CD4-positive, alpha-beta T cell treated with Interleukin-4 for 1 hour (primary cell): ENCODE measurements around the gene RHEB.

Source experiments
- DNase-seq, 2 donors: peaks; one replicate each; pipeline ENCODE4 v3.0.0-alpha.2; 2020 to 2022

Gene RHEB

DNA sequence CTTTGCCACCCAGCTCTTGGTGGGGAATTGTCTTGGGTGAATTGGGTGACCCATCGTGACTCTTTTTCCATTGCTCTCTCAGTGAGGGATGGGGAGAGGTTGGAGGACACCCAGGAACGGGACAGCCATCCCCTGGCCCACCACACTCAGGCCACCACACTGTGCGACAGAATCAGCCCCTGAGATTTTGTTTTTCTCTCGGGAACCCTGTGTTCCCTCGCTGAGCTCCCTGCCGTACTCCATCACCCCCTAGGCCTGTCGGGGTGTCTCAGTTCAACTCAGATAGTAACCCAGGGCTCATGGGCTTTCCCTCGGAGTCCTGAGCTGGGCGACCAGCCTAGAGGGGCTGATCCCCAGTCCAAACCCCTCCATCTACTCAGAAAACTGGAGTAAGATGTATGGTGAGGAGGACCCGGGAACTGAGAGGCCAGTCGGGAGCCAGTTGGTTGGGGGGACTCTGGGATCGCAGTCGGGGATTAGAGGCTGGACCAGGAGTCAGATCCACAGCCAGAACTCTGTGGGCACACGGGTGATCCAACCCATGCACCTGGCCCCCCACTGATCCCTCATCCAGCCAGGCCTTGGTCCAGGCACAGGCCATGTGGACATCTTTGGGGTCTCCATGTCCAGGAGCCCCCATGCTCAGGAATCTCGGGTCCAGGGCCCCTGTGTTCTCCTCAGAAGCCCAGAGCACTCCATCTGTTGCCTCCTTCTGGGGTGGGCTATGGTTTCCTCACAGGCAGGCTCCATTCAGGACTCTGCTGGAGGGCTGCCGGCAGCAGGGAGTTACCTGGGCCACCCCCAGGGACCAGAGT is 89.1 kb downstream of the RHEB start:
- DNase-seq: no peak

- DNase-seq: peak; percentile 75 to 80
Observed at GRCh38 chr7:151429560-151430331, 89.9 kb downstream of the RHEB start.

GRCh38 chr7:151429237-151429559 is 90.5 kb downstream of the RHEB start:
- DNase-seq: no peak

GRCh38 chr7:151428378-151429236 is 91.1 kb downstream of the RHEB start:
- no peak for DNase-seq

DNA sequence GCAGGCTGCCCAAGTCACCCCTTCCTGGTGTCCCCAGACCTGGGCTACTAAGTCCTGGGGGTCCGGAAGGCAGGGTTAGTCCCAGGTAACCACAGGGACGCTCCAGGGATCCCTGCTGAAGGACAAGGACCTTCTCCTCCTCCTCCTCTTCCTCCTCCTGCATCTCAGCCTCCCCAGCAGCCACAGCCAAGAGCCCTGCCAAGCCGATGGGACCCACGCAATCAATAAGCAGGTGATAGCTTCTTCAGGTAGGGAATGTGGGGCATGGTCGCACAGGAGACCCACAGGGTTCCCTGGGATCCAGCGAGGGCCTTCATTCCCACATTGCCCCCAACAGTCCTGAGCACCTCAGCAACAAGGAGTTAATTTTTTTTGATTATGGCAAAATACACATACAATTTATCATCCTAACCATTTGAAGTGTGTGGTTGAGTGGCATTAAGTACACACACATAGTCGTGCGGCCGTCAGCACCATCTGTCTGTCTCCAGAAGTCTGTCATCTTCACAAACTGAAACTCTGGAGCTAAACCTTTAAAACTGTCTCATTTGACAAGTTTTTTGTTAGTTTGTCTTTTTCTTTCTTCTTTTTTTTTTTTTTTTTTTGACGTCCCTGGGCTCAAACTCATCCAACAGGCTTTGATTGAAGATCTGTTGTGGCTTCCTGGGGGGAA is 91.9 kb downstream of the RHEB start:
- no peak for DNase-seq

DNA sequence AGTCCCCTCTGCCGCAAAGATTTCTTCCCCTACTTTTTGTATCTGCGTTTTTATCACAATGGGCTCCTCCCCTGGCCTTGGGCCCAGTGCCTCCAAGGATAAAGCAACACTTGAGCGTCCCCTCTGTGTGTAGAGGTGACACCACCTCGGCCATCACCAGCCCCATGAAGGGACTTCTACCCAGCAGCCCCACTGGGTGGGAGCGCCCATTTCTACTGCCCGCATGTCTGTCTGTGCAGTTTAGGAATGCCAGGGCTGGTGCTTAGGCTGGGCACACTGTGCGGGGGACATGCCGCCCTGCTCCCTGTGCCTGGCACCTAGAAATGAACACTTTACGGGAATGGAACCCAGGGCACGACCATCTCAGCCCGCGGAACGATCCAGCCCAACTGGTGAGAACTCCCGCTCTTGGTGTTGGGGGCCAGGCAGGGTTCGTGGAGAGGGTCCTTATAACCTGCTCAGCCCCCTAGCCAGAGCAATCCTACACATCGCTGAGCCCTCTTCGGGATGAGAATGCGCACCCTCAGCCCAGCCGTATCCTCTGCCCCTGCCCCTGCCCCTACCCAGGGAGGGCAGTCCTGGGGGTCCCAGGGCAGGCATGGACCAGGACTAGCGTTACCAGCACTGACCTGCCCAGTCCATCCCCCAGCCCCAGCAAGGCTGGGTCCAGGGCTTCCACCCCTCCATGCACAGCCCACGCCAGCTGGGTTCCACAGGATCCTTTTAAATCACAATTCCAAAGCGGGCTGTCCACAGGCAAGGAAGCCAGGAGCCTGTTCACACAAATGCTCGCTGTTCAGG is 92.6 kb downstream of the RHEB start:
- DNase-seq: no peak

- DNase-seq: no peak
Observed at GRCh38 chr7:151426441-151426903, 93.2 kb downstream of the RHEB start.

GRCh38 chr7:151425670-151426440 is 93.8 kb downstream of the RHEB start:
- DNase-seq: no peak

DNA sequence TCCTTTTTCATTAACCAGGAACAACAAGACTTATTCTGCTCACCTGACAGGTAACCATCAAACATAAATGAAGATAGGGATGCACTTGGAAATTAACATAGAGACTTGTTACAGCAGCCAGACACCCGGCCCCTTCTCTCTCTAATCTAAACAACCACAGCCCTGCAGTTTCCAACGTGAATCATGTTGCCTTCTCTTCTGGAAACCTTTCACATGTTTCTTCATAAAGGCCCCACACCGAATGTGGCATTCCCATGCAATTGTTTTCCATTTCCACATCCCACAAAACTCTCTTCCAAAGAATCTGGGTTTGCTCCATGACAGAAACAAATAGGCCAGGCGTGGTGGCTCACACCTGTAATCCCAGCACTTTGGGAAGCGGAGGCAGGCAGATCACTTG is 94.9 kb downstream of the RHEB start:
- DNase-seq: no peak

GRCh38 chr7:151423936-151424335 is 95.8 kb downstream of the RHEB start:
- no peak for DNase-seq

- no peak for DNase-seq
Observed at GRCh38 chr7:151423226-151423625, 96.5 kb downstream of the RHEB start.

- no peak for DNase-seq
Observed at GRCh38 chr7:151422212-151422611, 97.5 kb downstream of the RHEB start.

DNA sequence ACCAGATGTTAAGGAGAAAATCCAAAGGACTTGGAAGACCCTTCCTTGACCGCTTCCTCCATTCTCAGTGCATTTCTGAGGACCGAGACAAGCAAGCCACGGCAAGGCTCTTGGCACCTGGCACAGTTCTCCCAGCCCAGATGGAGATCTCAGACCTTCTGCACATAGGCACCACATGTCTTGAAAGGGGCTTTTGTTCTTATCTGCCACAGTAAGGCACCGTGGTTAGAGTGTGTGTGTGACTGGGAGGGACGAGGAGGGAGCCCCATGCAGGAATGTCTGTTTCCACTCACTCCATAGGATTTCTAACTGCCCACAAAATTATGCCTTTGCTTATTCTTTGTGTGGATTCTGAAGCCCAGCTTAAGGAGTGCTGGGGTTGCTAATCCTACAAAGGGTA is 99.6 kb downstream of the RHEB start:
- DNase-seq: no peak

GRCh38 chr7:151416941-151417315 is 102.8 kb downstream of the RHEB start:
- no peak for DNase-seq

DNA sequence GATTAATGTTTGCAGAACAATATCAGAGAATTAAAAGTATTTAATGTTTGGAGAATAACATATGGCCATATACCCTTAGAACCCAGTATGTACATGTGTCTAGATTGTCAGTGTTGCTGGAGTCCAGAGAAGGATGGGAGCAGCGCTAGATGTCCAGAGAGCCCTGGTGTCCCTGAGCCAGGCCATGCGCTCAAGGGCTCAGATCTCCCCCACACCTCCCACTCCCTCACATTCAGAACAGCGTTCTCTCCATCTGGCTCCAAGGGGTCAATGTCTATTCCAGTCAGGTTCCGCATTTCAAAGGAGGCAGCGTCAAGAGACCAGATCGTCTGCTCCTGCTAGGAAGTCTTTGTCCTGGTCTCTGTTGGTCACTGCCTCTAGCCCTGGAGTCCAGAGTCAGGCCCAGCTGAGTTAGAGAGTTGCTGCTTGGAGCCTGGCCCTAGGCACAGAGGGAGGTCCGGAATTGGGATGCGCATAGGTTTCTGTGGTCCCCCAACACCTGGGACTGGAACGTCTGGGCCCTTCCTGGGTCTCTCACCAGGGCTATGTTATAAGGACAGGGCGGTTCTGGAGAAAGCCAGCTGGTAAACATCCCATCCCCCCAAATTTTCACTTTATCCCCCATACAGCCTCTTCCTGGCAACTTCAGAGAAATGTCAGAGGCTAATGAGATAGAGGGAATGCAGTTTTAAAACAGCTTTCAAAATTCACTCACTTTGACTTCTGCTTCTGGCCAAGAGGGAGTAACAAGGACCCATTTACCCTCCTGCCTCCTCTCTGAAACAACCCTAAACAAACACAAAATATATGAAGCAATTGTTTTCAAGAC is 103.4 kb downstream of the RHEB start:
- DNase-seq: no peak
